Ovary (tissue), 9 donors: Measurements from ENCODE around the gene CMIP. TPM values are rescaled to one million over a fixed set of nuclear protein-coding genes. Genes with fewer than 3 reads are reported as not detected.

Experiments used
- DNase-seq, 5 donors: peaks; one replicate each; pipeline ENCODE4 v3.0.0-alpha.2; 2019 to 2020
- H3K27ac ChIP-seq, 2 donors: fragments of 200-600 bp; one replicate each; pipeline versions ENCODE4 v1.5.1 to v1.8.0; 2019 to 2022
- H3K27me3 ChIP-seq: fragments of 200-600 bp; one replicate; pipeline ENCODE4 v1.8.0; 2022
- H3K36me3 ChIP-seq: fragments of 200-600 bp; sonication (generic); one replicate; pipeline ENCODE4 v1.5.1; 2019
- H3K4me1 ChIP-seq: one replicate; pipeline ENCODE4 v1.8.1; 2013; ENCODE audit warnings: mild to moderate bottlenecking, moderate library complexity; ENCODE audit not compliant: insufficient read depth
- H3K4me3 ChIP-seq: fragments of 200-600 bp; sonication (generic); one replicate; pipeline ENCODE4 v1.5.1; 2017
- H3K9me3 ChIP-seq, 2 donors: fragments of 200-600 bp in 1 of 2; sonication (generic) in 1 of 2; one replicate each; pipeline versions ENCODE4 v1.5.1 to v1.8.1; 2013 to 2019; ENCODE audit warnings: mild to moderate bottlenecking in 1 of 2, moderate library complexity in 1 of 2
- CTCF ChIP-seq, 3 donors: fragments of 450-650 bp in 2 of 3; fragments of 200-600 bp in 1 of 3; IDR thresholded peaks; one replicate each; pipeline versions ENCODE4 v1.5.1 to v1.8.0; 2016 to 2022; ENCODE audit warnings: antibody characterized with exemption in 3 of 3, mild to moderate bottlenecking in 1 of 3
- EP300 ChIP-seq: sonication (generic); formaldehyde crosslinking; IDR thresholded peaks from one replicate; pipeline ENCODE4 v1.6.1; 2017; ENCODE audit warnings: antibody characterized with exemption
- POLR2A ChIP-seq: fragments of 450-650 bp; IDR thresholded peaks from one replicate; pipeline ENCODE4 v1.6.1; 2017; ENCODE audit warnings: antibody characterized with exemption, mild to moderate bottlenecking, moderate library complexity
- WGBS, 3 donors: extraction: QIAGEN DNeasy Blood & Tissue Kit in 1 of 3; methylation state at CpG; one replicate each; pipeline versions ENCODE4 v1.1.5 to v1.1.7; 2013 to 2017; 5-methylcytosine and 5-hydroxymethylcytosine counted together
- intact Hi-C, 4 donors: fragments of 100-400 bp; cut with DNase I; formaldehyde crosslinking; loops; one replicate each; pipeline versions ENCODE4 v1.11.0 to v1.15.1; 2022 to 2023
- polyA plus RNA-seq, 2 donors: library from polyadenylated mRNA; stranded (reverse); fragments of 200-250 nt in 1 of 2; fragments of 350-450 nt in 1 of 2; fragmentation: Illumina TruSeq in 1 of 2; extraction: RNeasy Lipid Tissue Mini Kit (QIAGEN cat#74804) in 1 of 2; gene quantifications; one replicate each; pipeline ENCODE4 v1.2.3, GENCODE V29; 2013 to 2014
- total RNA-seq, 7 donors: library from RNA; depleted of rRNA in 2 of 7; stranded (reverse); fragments of >200 nt in 2 of 7; fragmentation: NEBNext Ultra II Directional in 3 of 7; extraction: Animal tissue kit (Norgen Biotek cat#: 25700) in 3 of 7; gene quantifications; one replicate each; pipeline versions ENCODE4 v1.1.0 to v1.2.4, GENCODE V29; 2016 to 2023
- donor health status: DM: no; HTN: no; CAD: no; lungs with moderate emphysema.
- donor health status: DM: no; HTN: no; CAD: no.
- donor health status: Bipolar disorder and iron deficiency.
- donor health status: DM: yes; HTN: yes; CAD: no.
- donor health status: DM: no; HTN: no; CAD: no.
- donor health status: DM: yes; HTN: yes; CAD: no.

Gene CMIP
- total and polyA plus RNA-seq, 9 donors = 19.4 to 68.2 (median 38.7) TPM

GRCh38 chr16:81588326-81589081 is 143.9 kb downstream of the CMIP start:
- H3K4me3 ChIP-seq = no peak overlapping the region
- TF ChIP-seq EP300 (no peak), POLR2A (no peak), CTCF (IDR thresholded peaks at IDR 0.05) (no peak)
- 91 to 94% (median 94%) methylated on average over 17 of the region's 17 CpGs for WGBS, 3 donors
- H3K4me1 ChIP-seq = peaks cover 1% of the 10 kb centered on the region
- no peaks in the 10 kb centered on the region for H3K36me3 ChIP-seq
- intact Hi-C loops = no loop called here
- no peak for DNase-seq
- H3K27me3 ChIP-seq = no peaks in the 10 kb centered on the region
- H3K27ac ChIP-seq = no peak overlapping the region
- no peaks in the 10 kb centered on the region for H3K9me3 ChIP-seq

DNA sequence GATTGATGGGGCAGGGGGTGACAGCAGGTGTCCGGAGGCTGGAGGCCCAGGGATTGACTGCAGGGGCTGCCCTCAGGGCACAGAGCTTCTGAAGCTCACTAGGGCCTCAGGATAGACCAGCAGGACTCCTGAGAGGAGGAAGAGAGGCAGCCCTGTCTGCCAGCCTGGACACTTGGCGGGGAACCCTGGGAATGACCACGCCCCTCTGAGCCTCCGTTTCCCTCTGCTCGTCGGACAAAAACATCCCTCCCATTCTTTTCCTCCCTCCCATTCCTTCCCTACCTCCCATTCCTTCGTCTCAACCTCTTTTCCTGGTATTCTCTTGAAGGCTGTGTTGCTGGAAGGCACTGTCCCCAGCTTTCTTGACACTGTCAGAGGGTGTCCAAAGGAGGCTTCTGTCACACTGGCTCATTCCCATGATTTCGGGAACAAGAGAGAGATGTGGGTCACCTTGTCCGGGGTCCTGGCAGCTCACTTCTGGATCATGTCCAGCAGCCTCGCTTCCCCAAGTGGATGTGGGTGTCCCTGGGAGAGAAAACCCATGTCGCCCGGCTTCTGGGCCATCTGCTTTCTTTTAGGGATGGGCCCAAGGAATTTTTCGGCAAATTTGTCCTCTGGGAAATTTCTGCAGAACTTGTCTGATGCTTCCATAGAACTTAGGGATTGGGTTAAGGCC is 145.5 kb downstream of the CMIP start:
- no peaks in the 10 kb centered on the region for H3K36me3 ChIP-seq
- H3K27ac ChIP-seq = no peak overlapping the region
- H3K27me3 ChIP-seq = no peaks in the 10 kb centered on the region
- intact Hi-C loops = no loop called here
- TF ChIP-seq EP300 (no peak), CTCF (IDR thresholded peaks at IDR 0.05) (no peak), POLR2A (no peak)
- no peak overlapping the region for H3K4me3 ChIP-seq
- H3K9me3 ChIP-seq = no peaks in the 10 kb centered on the region
- H3K4me1 ChIP-seq = peaks cover 1% of the 10 kb centered on the region
- WGBS, 3 donors = 83 to 89% (median 87%) methylated on average over 13 of the region's 13 CpGs
- no peak for DNase-seq

GRCh38 chr16:81590714-81591544 is 146.3 kb downstream of the CMIP start:
- H3K27me3 ChIP-seq = no peaks in the 10 kb centered on the region
- no peak for TF ChIP-seq POLR2A
- TF ChIP-seq EP300 = no peak
- no peak for TF ChIP-seq CTCF (IDR thresholded peaks at IDR 0.05)
- DNase-seq = no peak
- H3K36me3 ChIP-seq = no peaks in the 10 kb centered on the region
- 76 to 85% (median 82%) methylated on average over 5 of the region's 5 CpGs for whole genome bisulfite sequencing, 3 donors
- no peak overlapping the region for H3K27ac ChIP-seq
- H3K4me3 ChIP-seq = no peak overlapping the region
- no peaks in the 10 kb centered on the region for H3K9me3 ChIP-seq
- no peaks in the 10 kb centered on the region for H3K4me1 ChIP-seq
- intact Hi-C loops = no loop called here

DNA sequence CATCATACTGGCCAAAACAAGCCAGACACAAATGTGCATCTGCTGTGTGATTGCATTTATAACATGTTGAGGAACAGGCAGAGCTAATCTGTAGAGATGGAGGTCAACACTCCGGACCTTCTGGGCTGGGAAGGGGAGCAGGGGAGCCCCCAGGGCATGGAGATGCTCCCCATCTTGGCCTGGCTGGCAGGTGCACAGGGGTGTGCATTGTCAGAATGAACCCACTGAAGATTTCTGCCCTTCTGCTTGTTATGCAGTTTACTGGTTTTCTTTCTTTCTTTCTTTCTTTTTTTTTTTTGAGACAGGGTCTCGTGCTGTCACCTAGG is 146.9 kb downstream of the CMIP start:
- no peak overlapping the region for H3K27ac ChIP-seq
- intact Hi-C loops = no loop called here
- DNase-seq = no peak

More for the DNA sequence above, 146.9 kb downstream of the CMIP start:
- Histone ChIP-seq H3K36me3 (no peaks in the 10 kb centered on the region), H3K9me3 (no peaks in the 10 kb centered on the region), H3K27me3 (no peaks in the 10 kb centered on the region), H3K4me1 (no peaks in the 10 kb centered on the region), H3K4me3 (no peak overlapping the region)
- no peak for TF ChIP-seq CTCF (IDR thresholded peaks at IDR 0.05)
- 85 to 94% (median 93%) methylated on average over 2 of the region's 2 CpGs for WGBS, 3 donors
